ENCODE measurements around the gene COA1. TPM values are rescaled to one million over a fixed set of nuclear protein-coding genes. Genes with fewer than 3 reads are reported as not detected.
A peak's percentile ranks its signal among the peaks of the same experiment; 100 is the strongest.
"Not testable (repeated sequence)": the region's sequence is repeated elsewhere in the genome, so short reads cannot be mapped to it uniquely, and the experiment has no call there.

COA1 gene
- polyA plus RNA-seq, 1 donor from 2014 or later: 48.5 TPM

GRCh38 chr7:43721193-43721806 lies 8.0 kb downstream of the COA1 start:
- peaks cover 5% of the 10 kb centered on the region for H3K36me3 Mint-ChIP-seq
- H3K4me1 Mint-ChIP-seq: peaks cover 21 to 31% (median 25%) of the 10 kb centered on the region in 3 donors
- H3K9me3 Mint-ChIP-seq: no peaks in the 10 kb centered on the region
- H3K27me3 Mint-ChIP-seq: no peaks in the 10 kb centered on the region
- peak overlapping the region in 1 of 3 donors; percentile 11 for H3K27ac Mint-ChIP-seq
- H3K4me3 Mint-ChIP-seq: peak overlapping the region in 1 of 4 donors; percentile 48

- no peak overlapping the region for H3K27ac Mint-ChIP-seq
- peaks cover 12 to 32% (median 25%) of the 10 kb centered on the region in 3 donors for H3K4me1 Mint-ChIP-seq
Measured at GRCh38 chr7:43716598-43716997, 12.7 kb downstream of the COA1 start.

DNA sequence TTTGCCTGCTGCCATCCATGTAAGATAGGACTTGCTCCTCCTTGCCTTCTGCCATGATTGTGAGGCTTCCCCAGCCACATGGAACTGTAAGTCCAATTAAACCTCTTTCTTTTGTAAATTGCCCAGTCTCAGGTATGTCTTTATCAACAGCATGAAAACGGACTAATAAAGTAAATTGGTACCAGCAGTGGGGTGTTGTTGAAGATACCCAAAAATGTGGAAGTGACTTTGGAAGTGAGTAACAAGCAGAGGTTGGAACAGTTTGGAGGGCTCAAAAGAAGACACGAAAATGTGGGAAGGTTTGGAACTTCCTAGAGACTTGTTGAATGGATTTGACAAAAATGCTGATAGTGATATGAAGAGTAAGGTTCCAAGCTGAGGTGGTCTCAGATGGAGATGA lies 13.4 kb downstream of the COA1 start:
- Mint-ChIP-seq H3K4me1 (peaks cover 8 to 26% (median 24%) of the 10 kb centered on the region in 3 donors), H3K27ac (peak overlapping the region in 2 of 3 donors; percentile 11 to 42)
- not testable (repeated sequence) for H3K4me3 Mint-ChIP-seq, H3K36me3 Mint-ChIP-seq, H3K9me3 Mint-ChIP-seq, H3K27me3 Mint-ChIP-seq

More at GRCh38 chr7:43716598-43716997, 12.7 kb downstream of the COA1 start:
- peaks cover 9% of the 10 kb centered on the region for H3K36me3 Mint-ChIP-seq
- no peak overlapping the region for H3K4me3 Mint-ChIP-seq
- no peaks in the 10 kb centered on the region for H3K27me3 Mint-ChIP-seq
- H3K9me3 Mint-ChIP-seq: peaks cover 0 to 3% (median 0%) of the 10 kb centered on the region in 3 donors

DNA sequence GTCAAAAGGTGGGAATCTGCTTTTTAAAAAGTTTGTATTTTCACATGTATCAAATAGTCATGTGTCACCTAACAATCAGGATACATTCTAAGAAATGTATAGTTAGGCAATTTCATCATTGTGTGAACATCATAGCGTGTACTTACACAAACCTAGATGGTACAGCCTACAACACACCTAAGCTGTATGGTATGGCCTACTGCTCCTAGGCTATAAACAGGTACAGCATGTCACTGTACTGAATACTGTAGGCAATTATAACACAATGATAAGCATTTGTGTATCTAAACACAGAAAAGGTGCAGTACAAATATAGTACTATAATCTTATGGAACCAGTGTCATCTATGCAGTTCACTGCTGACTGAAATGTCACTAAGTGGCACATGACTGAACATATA lies 17.8 kb downstream of the COA1 start:
- peaks cover 12% of the 10 kb centered on the region for H3K36me3 Mint-ChIP-seq
- no peaks in the 10 kb centered on the region for H3K27me3 Mint-ChIP-seq
- no peak overlapping the region for H3K4me3 Mint-ChIP-seq
- H3K4me1 Mint-ChIP-seq: peaks cover 6 to 31% (median 18%) of the 10 kb centered on the region in 3 donors
- H3K27ac Mint-ChIP-seq: no peak overlapping the region
- H3K9me3 Mint-ChIP-seq: peaks cover 0 to 3% (median 0%) of the 10 kb centered on the region in 3 donors

GRCh38 chr7:43708055-43708454 lies 21.3 kb downstream of the COA1 start:
- H3K27ac Mint-ChIP-seq: not testable (repeated sequence)
- H3K4me1 Mint-ChIP-seq: peaks cover 9 to 15% (median 11%) of the 10 kb centered on the region in 3 donors

GRCh38 chr7:43703573-43703972 lies 25.8 kb downstream of the COA1 start:
- Mint-ChIP-seq H3K27me3 (no peaks in the 10 kb centered on the region), H3K9me3 (no peaks in the 10 kb centered on the region), H3K4me3 (no peak overlapping the region), H3K27ac (peak overlapping the region in 1 of 3 donors; percentile 64), H3K36me3 (peaks cover 4% of the 10 kb centered on the region), H3K4me1 (peaks cover 20 to 29% (median 25%) of the 10 kb centered on the region in 3 donors)

More at GRCh38 chr7:43708055-43708454, 21.3 kb downstream of the COA1 start:
- not testable (repeated sequence) for H3K27me3 Mint-ChIP-seq, H3K9me3 Mint-ChIP-seq, H3K36me3 Mint-ChIP-seq, H3K4me3 Mint-ChIP-seq

- H3K27me3 Mint-ChIP-seq: no peaks in the 10 kb centered on the region
- peaks cover 2% of the 10 kb centered on the region for H3K36me3 Mint-ChIP-seq
- peaks cover 23 to 27% (median 23%) of the 10 kb centered on the region in 3 donors for H3K4me1 Mint-ChIP-seq
- H3K4me3 Mint-ChIP-seq: no peak overlapping the region
- no peaks in the 10 kb centered on the region for H3K9me3 Mint-ChIP-seq
- H3K27ac Mint-ChIP-seq: peak overlapping the region in 1 of 3 donors; percentile 48
Measured at GRCh38 chr7:43702974-43703373, 26.3 kb downstream of the COA1 start.

- Mint-ChIP-seq H3K4me1 (peaks cover 23 to 28% (median 27%) of the 10 kb centered on the region in 3 donors), H3K27me3 (no peaks in the 10 kb centered on the region), H3K27ac (peak overlapping the region in 1 of 3 donors; percentile 33)
Measured at GRCh38 chr7:43701929-43702328, 27.4 kb downstream of the COA1 start.

GRCh38 chr7:43701500-43701854 lies 27.8 kb downstream of the COA1 start:
- no peaks in the 10 kb centered on the region for H3K27me3 Mint-ChIP-seq
- peak overlapping the region in 1 of 3 donors; percentile 65 for H3K27ac Mint-ChIP-seq
- H3K36me3 Mint-ChIP-seq: peaks cover 2% of the 10 kb centered on the region
- peaks cover 23 to 28% (median 27%) of the 10 kb centered on the region in 3 donors for H3K4me1 Mint-ChIP-seq
- no peaks in the 10 kb centered on the region for H3K9me3 Mint-ChIP-seq
- H3K4me3 Mint-ChIP-seq: no peak overlapping the region

More at GRCh38 chr7:43701929-43702328, 27.4 kb downstream of the COA1 start:
- Mint-ChIP-seq H3K36me3 (peaks cover 2% of the 10 kb centered on the region), H3K4me3 (no peak overlapping the region), H3K9me3 (no peaks in the 10 kb centered on the region)

DNA sequence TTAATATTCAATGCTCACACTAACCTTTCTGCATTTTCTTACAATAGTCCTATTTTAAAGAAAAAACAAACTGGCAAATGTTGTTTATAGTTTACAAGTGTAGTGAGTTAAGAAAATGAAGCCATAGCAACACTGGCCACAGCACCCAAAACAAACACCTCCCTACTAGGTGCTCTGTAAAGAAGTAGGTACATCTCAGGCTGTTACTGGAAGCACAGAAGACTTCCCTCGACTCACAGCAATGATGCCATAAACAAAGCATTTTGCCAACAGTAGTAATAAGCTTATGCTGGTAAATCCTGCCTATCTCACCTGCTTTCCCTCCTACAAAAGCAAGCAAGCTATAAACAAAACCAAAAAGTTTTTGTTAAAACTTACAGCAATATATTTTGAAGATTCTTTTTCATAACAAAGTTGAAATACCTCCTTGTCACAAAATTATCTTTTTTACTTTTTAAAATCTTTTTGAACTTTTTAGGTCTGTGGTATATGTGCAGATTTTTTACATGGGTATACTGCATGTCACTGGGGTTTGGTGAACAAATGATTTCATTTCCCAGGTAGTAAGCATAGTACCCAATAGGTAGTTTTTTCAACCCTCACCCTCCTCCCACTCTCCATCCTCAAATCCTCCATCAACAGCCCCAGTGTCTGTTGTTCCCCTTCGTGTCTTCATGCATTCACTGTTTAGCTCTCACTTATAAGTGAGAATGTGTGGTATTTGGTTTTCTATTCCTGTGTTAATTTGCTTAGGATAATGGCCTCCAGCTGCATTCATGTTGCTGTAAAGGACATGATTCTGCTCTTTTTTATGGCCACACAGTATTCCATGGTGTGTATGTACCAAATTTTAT lies 28.4 kb downstream of the COA1 start:
- Mint-ChIP-seq H3K9me3 (no peaks in the 10 kb centered on the region), H3K27me3 (no peaks in the 10 kb centered on the region), H3K4me1 (peaks cover 23 to 28% (median 27%) of the 10 kb centered on the region in 3 donors), H3K36me3 (peaks cover 2% of the 10 kb centered on the region), H3K4me3 (peak overlapping the region in 1 of 4 donors; percentile 12), H3K27ac (peak overlapping the region in 1 of 3 donors; percentile 65)

DNA sequence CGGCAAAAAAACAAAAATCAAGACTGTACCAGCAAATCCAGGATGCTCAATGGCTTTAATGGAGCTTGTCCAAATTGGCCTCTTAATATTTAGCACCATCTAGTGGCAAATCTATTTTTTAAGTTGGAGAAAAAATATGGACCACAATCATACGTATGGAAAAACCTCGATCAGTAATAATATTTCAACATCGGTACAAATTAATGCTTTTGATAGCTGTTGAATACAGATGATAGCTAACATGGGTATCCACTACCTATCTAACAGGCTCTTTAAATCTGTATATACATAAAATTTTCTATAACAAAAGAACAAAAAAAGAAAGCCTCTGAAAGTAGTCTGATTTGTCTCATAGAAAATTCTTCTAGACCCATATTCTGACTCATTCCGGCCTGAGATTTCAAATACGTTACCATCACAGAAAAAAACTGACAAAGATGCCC lies 29.2 kb downstream of the COA1 start:
- H3K9me3 Mint-ChIP-seq: no peaks in the 10 kb centered on the region
- H3K4me1 Mint-ChIP-seq: peaks cover 23 to 28% (median 27%) of the 10 kb centered on the region in 3 donors
- H3K4me3 Mint-ChIP-seq: peak overlapping the region in 2 of 4 donors; percentile 75 to 82
- H3K27me3 Mint-ChIP-seq: no peaks in the 10 kb centered on the region
- peaks cover 2% of the 10 kb centered on the region for H3K36me3 Mint-ChIP-seq
- H3K27ac Mint-ChIP-seq: peak overlapping the region; percentile 29 to 91 (median 74)

DNA sequence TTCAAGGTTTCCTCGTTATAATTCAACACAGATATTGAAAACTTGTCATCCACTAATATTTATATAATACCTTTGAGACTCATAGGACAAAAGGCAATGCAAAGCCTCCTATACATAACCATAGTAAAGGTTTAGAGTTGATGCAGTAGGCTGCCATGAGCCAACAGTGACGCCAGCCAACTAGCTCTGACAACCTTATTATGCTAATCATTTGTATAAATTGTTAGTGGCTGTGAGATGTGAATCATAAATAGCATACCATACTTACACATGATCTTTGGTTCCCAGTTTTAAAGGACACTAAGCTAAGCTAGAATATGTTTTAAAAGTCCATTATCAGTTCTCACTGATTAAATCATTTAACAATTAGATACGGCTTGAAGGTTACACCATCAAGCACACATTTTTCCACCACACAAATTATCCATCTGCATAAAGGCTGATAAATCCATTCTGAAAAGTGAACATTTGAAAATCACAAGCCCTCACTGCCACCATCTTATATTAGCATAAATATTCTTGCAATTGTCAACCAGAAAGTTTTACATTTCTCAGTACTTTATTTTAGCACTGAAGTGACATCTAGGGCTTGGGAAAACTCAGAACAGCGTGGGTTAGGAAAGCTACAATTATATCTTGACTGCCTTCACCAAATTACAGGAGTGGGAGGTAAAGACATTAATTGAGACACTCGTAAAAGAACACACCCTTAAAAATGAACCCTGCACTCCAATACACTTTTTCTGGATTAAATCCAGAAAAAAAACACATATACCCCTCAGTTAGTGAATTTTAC lies 30.7 kb downstream of the COA1 start:
- H3K4me1 Mint-ChIP-seq: peaks cover 22 to 28% (median 27%) of the 10 kb centered on the region in 3 donors
- no peak overlapping the region for H3K27ac Mint-ChIP-seq
- H3K27me3 Mint-ChIP-seq: no peaks in the 10 kb centered on the region
- no peaks in the 10 kb centered on the region for H3K9me3 Mint-ChIP-seq
- no peak overlapping the region for H3K4me3 Mint-ChIP-seq
- H3K36me3 Mint-ChIP-seq: peaks cover under 1% of the 10 kb centered on the region

- no peaks in the 10 kb centered on the region for H3K9me3 Mint-ChIP-seq
- no peaks in the 10 kb centered on the region for H3K27me3 Mint-ChIP-seq
- H3K36me3 Mint-ChIP-seq: no peaks in the 10 kb centered on the region
- no peak overlapping the region for H3K27ac Mint-ChIP-seq
- H3K4me1 Mint-ChIP-seq: peaks cover 20 to 28% (median 24%) of the 10 kb centered on the region in 3 donors
- no peak overlapping the region for H3K4me3 Mint-ChIP-seq
Measured at GRCh38 chr7:43697690-43698089, 31.6 kb downstream of the COA1 start.

DNA sequence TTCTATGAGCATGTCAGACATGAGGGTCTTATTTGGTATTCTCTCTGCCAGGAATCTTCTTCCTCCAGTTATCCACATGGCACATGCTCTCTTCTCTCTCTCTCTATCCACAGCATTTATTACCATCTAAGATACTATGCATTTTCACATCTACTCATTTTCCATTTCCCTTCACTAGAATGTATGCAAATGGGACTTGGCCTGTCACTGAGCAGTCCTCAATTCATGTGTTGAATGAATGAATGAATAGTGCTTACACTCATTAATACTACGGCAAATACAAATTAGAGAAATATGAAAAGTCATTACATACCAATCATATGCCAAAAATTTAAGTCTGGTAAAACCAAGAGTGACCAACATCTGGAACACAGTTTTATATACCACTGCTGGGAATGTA lies 34.0 kb downstream of the COA1 start:
- Mint-ChIP-seq H3K27me3 (no peaks in the 10 kb centered on the region), H3K4me1 (peaks cover 26 to 40% (median 27%) of the 10 kb centered on the region in 3 donors), H3K9me3 (no peaks in the 10 kb centered on the region), H3K4me3 (no peak overlapping the region), H3K36me3 (no peaks in the 10 kb centered on the region), H3K27ac (no peak overlapping the region)

DNA sequence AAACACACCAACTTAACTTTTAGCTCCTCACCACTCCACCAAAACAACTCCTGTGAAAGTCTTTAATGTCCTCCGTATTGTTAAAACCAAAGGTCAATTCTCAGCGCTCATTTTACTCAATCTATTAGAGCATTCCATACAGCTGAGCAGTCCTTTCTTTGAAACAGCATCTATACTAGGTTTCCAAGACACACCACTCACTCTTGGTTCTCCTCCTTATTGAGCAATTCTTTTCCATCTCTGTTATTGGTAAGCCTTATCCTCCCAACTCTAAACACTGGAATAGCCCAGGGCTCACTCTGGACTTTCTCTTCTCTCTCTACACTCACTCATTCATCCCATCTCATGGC lies 34.9 kb downstream of the COA1 start:
- peaks cover 25 to 39% (median 28%) of the 10 kb centered on the region in 3 donors for H3K4me1 Mint-ChIP-seq
- no peaks in the 10 kb centered on the region for H3K9me3 Mint-ChIP-seq
- no peak overlapping the region for H3K27ac Mint-ChIP-seq
- H3K36me3 Mint-ChIP-seq: no peaks in the 10 kb centered on the region
- no peaks in the 10 kb centered on the region for H3K27me3 Mint-ChIP-seq
- no peak overlapping the region for H3K4me3 Mint-ChIP-seq
